ENCODE results near the gene MAGI1. TPM values are rescaled to one million over a fixed set of nuclear protein-coding genes. Genes with fewer than 3 reads are reported as not detected.

MAGI1 gene
- total RNA-seq, 3 donors from 2014 or later (not counting 1 experiment from before 2014, with no cell fraction given): not detected

DNA sequence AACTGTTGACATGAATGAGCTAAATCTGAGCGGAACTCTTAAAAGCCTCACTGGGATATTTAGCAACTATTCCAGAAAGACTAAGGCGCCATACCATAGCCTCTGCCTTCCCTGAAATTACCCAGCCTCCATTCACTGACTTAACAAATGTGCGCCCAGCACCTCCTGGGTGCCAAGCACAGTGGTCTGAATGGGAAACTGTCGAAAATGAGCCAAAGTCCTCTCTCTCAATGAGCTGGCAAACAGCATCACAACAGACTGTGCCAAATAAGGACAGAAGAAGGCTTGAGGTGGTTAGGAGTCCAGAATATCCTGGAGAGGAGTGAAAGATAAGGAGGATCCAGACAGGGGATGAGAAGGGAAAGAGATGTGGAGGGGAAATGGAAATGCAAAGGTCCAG is 332.4 kb downstream of the MAGI1 start:
- no peak for TF ChIP-seq CTCF (IDR thresholded peaks at IDR 0.05)
- no peak overlapping the region for H3K27ac Mint-ChIP-seq
- H3K36me3 Mint-ChIP-seq: no peaks in the 10 kb centered on the region
- H3K4me3 Mint-ChIP-seq: no peak overlapping the region
- WGBS (ENCODE audit: insufficient coverage): 76% methylated on average over 4 of the region's 4 CpGs
- no peak for ATAC-seq
- intact Hi-C loops (cut with micrococcal nuclease): no loop called here
- H3K36me3 ChIP-seq (ENCODE audit: control insufficient read depth, insufficient read depth, low read length): no peaks in the 10 kb centered on the region
- H3K9me3 Mint-ChIP-seq: peaks cover 4 to 10% of the 10 kb centered on the region in 2 donors
- H3K4me1 ChIP-seq (ENCODE audit: control insufficient read depth, insufficient read depth, low read length): no peaks in the 10 kb centered on the region
- no peak overlapping the region for H3K27ac ChIP-seq (ENCODE audit: low read length)
- H3K9me3 ChIP-seq (ENCODE audit: control insufficient read depth, insufficient read depth, low read length): no peaks in the 10 kb centered on the region
- H3K27me3 Mint-ChIP-seq (ENCODE audit: low read depth in 2 of 2): no peaks in the 10 kb centered on the region
- no peak overlapping the region for H3K4me3 ChIP-seq (ENCODE audit: low read length)
- H3K27me3 ChIP-seq (ENCODE audit: control insufficient read depth, insufficient read depth, low read length): no peaks in the 10 kb centered on the region
- DNase-seq: no peak
- H3K4me1 Mint-ChIP-seq: no peaks in the 10 kb centered on the region

GRCh38 chr3:65703820-65704219 is 334.9 kb downstream of the MAGI1 start:
- Histone ChIP-seq H3K4me1 (ENCODE audit: control insufficient read depth, insufficient read depth, low read length) (no peaks in the 10 kb centered on the region), H3K9me3 (ENCODE audit: control insufficient read depth, insufficient read depth, low read length) (no peaks in the 10 kb centered on the region), H3K4me3 (ENCODE audit: low read length) (no peak overlapping the region), H3K27ac (ENCODE audit: low read length) (no peak overlapping the region), H3K36me3 (ENCODE audit: control insufficient read depth, insufficient read depth, low read length) (no peaks in the 10 kb centered on the region), H3K27me3 (ENCODE audit: control insufficient read depth, insufficient read depth, low read length) (no peaks in the 10 kb centered on the region)
- TF ChIP-seq CTCF (IDR thresholded peaks at IDR 0.05): no peak
- ATAC-seq: no peak
- Mint-ChIP-seq H3K9me3 (peaks cover 4 to 10% of the 10 kb centered on the region in 2 donors), H3K27me3 (ENCODE audit: low read depth in 2 of 2) (no peaks in the 10 kb centered on the region), H3K4me1 (no peaks in the 10 kb centered on the region), H3K36me3 (no peaks in the 10 kb centered on the region), H3K4me3 (no peak overlapping the region), H3K27ac (no peak overlapping the region)
- intact Hi-C loops (cut with micrococcal nuclease): no loop called here
- 79% methylated on average over 1 of the region's 2 CpGs for WGBS (ENCODE audit: insufficient coverage)
- no peak for DNase-seq

- ATAC-seq: no peak
These were observed 335.7 kb downstream of the MAGI1 start for GRCh38 chr3:65703026-65703425.

More at GRCh38 chr3:65703026-65703425, 335.7 kb downstream of the MAGI1 start:
- 79% methylated on average over 5 of the region's 5 CpGs for WGBS (ENCODE audit: insufficient coverage)
- H3K9me3 ChIP-seq (ENCODE audit: control insufficient read depth, insufficient read depth, low read length): no peaks in the 10 kb centered on the region
- no peak overlapping the region for H3K4me3 ChIP-seq (ENCODE audit: low read length)
- no peaks in the 10 kb centered on the region for H3K4me1 ChIP-seq (ENCODE audit: control insufficient read depth, insufficient read depth, low read length)
- DNase-seq: no peak
- H3K27me3 ChIP-seq (ENCODE audit: control insufficient read depth, insufficient read depth, low read length): no peaks in the 10 kb centered on the region
- Mint-ChIP-seq H3K9me3 (peaks cover 4 to 6% of the 10 kb centered on the region in 2 donors), H3K36me3 (no peaks in the 10 kb centered on the region), H3K4me3 (no peak overlapping the region), H3K27me3 (ENCODE audit: low read depth in 2 of 2) (no peaks in the 10 kb centered on the region), H3K4me1 (no peaks in the 10 kb centered on the region), H3K27ac (no peak overlapping the region)
- no peak for TF ChIP-seq CTCF (IDR thresholded peaks at IDR 0.05)
- intact Hi-C loops (cut with micrococcal nuclease): no loop called here
- no peaks in the 10 kb centered on the region for H3K36me3 ChIP-seq (ENCODE audit: control insufficient read depth, insufficient read depth, low read length)
- H3K27ac ChIP-seq (ENCODE audit: low read length): no peak overlapping the region

Data from natural killer cell (primary cell).